HG03354 (cell line): Measurements from ENCODE around the gene CCDC85C.

Experiments
- ATAC-seq: cut with Tn5 transposase; IDR thresholded peaks from one replicate; pipeline ENCODE4 v1.9.1; 2021; ENCODE audit warnings: mild to moderate bottlenecking; ENCODE audit not compliant: unreplicated experiment, poor library complexity, severe bottlenecking

The CCDC85C gene

GRCh38 chr14:99632410-99633035 is 28.5 kb upstream of the CCDC85C start:
- ATAC-seq: no peak

GRCh38 chr14:99630202-99630601 is 26.2 kb upstream of the CCDC85C start:
- ATAC-seq: no peak

GRCh38 chr14:99628887-99629618 is 25.0 kb upstream of the CCDC85C start:
- peak; percentile 85 for ATAC-seq

GRCh38 chr14:99627510-99628381 is 23.7 kb upstream of the CCDC85C start:
- ATAC-seq: no peak

- no peak for ATAC-seq
Observed at GRCh38 chr14:99627100-99627499, 23.1 kb upstream of the CCDC85C start.

- no peak for ATAC-seq
Observed at GRCh38 chr14:99626041-99626648, 22.1 kb upstream of the CCDC85C start.

- no peak for ATAC-seq
Observed at GRCh38 chr14:99625476-99625875, 21.5 kb upstream of the CCDC85C start.

GRCh38 chr14:99624971-99625370 is 21.0 kb upstream of the CCDC85C start:
- no peak for ATAC-seq

GRCh38 chr14:99624024-99624423 is 20.0 kb upstream of the CCDC85C start:
- no peak for ATAC-seq

GRCh38 chr14:99621948-99622347 is 17.9 kb upstream of the CCDC85C start:
- ATAC-seq: no peak

GRCh38 chr14:99619835-99620834 is 16.1 kb upstream of the CCDC85C start:
- no peak for ATAC-seq

- ATAC-seq: no peak
Observed at GRCh38 chr14:99616832-99617800, 13.1 kb upstream of the CCDC85C start.

- ATAC-seq: no peak
Observed at GRCh38 chr14:99615497-99616157, 11.6 kb upstream of the CCDC85C start.

- no peak for ATAC-seq
Observed at GRCh38 chr14:99612738-99613330, 8.8 kb upstream of the CCDC85C start.

GRCh38 chr14:99612071-99612737 is 8.2 kb upstream of the CCDC85C start:
- no peak for ATAC-seq

- no peak for ATAC-seq
Observed at GRCh38 chr14:99611646-99612045, 7.6 kb upstream of the CCDC85C start.
